Heart left ventricle (tissue), 13 donors: ENCODE data around the gene MAP3K4.

Source experiments
- CTCF ChIP-seq, 12 donors: fragments of 200-600 bp; sonication (generic) in 4 of 12; IDR thresholded peaks; one replicate each; pipeline versions ENCODE4 v1.5.0 to v1.8.0; 2018 to 2022; ENCODE audit warnings: antibody characterized with exemption in 12 of 12, mild to moderate bottlenecking in 5 of 12
- POLR2A ChIP-seq, 2 donors: fragments of 450-650 bp; IDR thresholded peaks; one replicate each; pipeline ENCODE4 v1.6.1; 2017; ENCODE audit warnings: antibody characterized with exemption in 2 of 2, mild to moderate bottlenecking in 2 of 2, moderate library complexity in 2 of 2
- donor health status: ischemic (EF 13 %, LVEDD 7.1; RV severe dilation, severe dysfunction).
- donor health status: DM: no; HTN: yes; CAD: no.
- donor health status: DM: no; HTN: no; CAD: no.
- donor health status: ischemic (EF 25% LVEDD 6.9; RV normal size, moderate dysfunction).
- donor health status: ischemic (EF 25% LVEDD 5.7; RV mildly dilated, moderate dysfunction).
- donor health status: ischemic (EF 35%, LVEDD 5.7; RV mildly dilated, moderate dysfunction).
- donor health status: nonischemic (EF 11% LVEDD 7.7; RV severe dilation, severe dysfunction).
- donor health status: DM: yes; HTN: yes; CAD: no.
- donor health status: PGD.
- donor health status: ischemic (EF 29% LVEDD 5.4; RV normal size, mild dysfunction).
- donor health status: nonischemic (EF 23%, LVEDD 6.1; RV moderate dilation, normal function).

- peak in 1 of 2 donors; percentile 74 for TF ChIP-seq POLR2A (IDR thresholded peaks at IDR 0.05)
- TF ChIP-seq CTCF (IDR thresholded peaks at IDR 0.05) = peak in 1 of 12 donors; percentile 7
Observed at GRCh38 chr6:160991406-160992060, at the start of gene MAP3K4.
